EH (cell line): Measurements from ENCODE around the gene MDM2.
"Not testable (repeated sequence)": the region's sequence is repeated elsewhere in the genome, so short reads cannot be mapped to it uniquely, and the experiment has no call there.

Experiments used
- DNase-seq: peaks from one replicate; pipeline ENCODE4 v3.0.0-alpha.2; 2015; ENCODE audit warnings: low read depth

Gene MDM2

DNA sequence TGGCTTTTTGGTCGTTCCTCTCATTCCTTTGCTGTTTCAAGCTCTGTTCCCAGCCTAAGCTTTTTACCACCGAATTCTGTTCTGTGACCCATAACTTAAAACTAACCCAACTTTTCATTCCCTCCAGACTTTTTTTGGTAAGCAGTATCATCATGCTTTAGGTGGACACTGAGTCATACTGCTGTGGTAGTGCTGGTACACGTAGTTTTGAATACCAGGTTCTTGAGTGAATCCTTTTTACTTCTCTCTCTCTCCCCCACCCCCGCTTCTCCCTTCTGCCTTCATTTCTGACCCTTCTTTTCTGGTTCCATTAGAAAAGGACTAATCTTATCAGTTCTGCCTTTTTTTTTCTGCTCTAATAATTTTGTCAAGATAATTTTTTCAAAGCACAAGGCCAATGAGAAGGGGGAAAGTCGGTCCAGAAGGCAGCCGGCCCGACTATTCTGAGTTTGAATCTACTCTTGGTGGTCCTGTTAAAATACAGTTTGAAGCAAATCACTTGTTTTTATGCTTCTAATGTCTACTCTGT, 2.3 kb upstream of the MDM2 start:
- DNase-seq = peak; percentile 28

DNA sequence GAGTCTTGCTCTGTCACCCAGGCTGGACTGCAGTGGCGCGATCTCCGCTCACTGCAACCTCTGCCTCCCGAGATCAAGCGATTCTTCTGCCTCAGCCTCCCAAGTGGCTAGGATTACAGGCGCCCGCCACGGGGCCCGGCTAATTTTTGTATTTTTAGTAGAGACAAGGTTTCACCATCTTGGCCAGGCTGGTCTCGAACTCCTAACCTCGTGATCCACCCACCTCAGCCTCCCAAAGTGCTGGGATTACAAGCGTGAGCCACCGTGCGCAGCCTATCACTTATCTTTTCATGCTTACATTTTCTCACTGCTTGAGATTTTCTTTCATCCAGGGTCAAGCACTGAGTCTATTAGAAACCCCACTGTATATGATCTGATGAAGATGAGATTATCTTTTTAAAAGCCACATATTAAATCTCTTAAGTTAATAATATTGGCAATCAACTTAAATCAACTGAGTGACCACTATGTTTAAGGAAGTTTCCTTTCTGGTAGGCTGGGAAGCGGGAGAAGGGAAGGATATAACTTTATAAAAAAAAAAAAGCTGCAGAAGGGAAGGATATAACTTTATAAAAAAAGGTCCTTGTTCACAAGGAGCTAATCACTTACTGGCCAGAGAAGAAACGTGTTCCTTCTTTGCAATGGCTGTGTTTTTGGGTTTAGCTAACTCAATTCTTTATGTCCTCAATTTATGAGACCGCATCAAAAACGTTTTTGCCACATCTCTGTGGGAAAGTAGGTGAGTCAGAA, 1.3 kb upstream of the MDM2 start:
- no peak for DNase-seq

- not testable (repeated sequence) for DNase-seq
Observed at GRCh38 chr12:68807274-68807575, 752 bp upstream of the MDM2 start.

DNA sequence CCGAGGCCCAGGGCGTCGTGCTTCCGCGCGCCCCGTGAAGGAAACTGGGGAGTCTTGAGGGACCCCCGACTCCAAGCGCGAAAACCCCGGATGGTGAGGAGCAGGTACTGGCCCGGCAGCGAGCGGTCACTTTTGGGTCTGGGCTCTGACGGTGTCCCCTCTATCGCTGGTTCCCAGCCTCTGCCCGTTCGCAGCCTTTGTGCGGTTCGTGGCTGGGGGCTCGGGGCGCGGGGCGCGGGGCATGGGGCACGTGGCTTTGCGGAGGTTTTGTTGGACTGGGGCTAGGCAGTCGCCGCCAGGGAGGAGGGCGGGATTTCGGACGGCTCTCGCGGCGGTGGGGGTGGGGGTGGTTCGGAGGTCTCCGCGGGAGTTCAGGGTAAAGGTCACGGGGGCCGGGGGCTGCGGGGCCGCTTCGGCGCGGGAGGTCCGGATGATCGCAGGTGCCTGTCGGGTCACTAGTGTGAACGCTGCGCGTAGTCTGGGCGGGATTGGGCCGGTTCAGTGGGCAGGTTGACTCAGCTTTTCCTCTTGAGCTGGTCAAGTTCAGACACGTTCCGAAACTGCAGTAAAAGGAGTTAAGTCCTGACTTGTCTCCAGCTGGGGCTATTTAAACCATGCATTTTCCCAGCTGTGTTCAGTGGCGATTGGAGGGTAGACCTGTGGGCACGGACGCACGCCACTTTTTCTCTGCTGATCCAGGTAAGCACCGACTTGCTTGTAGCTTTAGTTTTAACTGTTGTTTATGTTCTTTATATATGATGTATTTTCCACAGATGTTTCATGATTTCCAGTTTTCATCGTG, 612 bp downstream of the MDM2 start:
- DNase-seq = peak; percentile 93

DNA sequence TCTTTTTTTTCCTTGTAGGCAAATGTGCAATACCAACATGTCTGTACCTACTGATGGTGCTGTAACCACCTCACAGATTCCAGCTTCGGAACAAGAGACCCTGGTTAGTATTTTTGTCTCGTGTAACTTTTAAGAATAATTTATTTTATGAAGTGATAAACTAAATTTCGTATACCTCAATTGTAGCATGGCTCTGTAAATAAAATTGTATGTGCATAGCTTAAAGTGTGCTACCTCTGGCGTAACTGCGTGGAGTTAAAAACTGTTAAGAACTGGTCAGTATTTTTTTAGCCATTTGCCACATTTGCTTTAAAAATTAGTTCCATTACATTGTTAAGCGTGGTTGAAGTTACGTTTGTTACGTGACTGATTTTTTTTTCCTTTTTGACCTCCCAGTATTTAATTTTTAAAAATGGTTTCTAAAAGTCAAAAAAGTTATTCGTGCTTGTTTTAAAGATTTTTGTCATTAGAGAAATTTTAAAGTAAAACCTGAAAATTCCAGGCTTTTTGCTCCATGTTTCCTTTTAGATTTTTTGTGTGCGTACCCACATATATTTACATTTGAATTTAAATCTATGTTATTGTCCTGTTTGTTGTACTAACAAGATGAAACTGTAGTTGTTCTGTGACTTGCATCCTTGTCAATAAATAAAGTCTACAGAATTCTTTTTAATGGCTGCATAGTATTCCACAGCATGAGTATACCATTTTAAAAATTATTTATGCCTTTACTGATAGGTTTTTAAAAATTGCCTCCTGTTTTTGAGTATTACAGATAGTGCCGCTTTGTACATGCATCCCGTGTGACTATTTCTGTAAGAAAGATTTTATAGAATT, 1.4 kb downstream of the MDM2 start:
- DNase-seq = no peak

- DNase-seq = not testable (repeated sequence)
Observed at GRCh38 chr12:68810027-68810389, 2.0 kb downstream of the MDM2 start.

- not testable (repeated sequence) for DNase-seq
Observed at GRCh38 chr12:68811573-68811972, 3.6 kb downstream of the MDM2 start.

DNA sequence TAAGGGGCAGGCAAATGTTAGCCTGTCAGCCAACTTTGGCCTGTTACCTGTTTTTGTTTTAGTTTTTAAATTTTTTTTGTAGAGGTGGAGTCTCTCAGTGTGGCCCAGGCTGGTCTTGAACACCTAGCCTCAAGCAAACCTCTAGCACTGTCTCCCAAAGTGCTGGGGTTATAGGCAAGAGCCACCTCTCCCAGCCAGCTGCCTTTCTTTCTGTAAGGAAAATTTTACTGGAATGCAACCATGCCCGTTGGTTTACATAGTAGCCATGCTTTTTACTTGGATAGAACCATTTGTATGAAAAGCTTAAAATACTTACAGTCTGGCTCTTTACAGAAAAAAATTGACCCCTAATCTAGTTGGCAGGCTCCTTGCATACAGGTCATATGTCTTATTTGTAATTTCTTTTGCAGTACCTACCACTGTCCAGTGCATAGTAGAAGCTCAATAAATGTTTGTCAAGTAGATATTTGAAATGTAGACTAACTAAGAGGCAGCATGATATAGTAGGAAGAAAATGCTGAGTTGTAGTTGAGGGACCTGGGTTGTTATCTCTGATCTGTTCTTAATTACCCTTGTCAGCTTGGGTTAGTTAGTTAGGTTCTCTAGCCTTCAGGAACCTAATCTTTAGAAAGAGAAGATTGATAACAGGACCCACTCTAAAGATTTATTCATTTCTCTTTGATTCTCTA, 4.7 kb downstream of the MDM2 start:
- DNase-seq = no peak

GRCh38 chr12:68813242-68813593, 5.2 kb downstream of the MDM2 start:
- DNase-seq = no peak

DNA sequence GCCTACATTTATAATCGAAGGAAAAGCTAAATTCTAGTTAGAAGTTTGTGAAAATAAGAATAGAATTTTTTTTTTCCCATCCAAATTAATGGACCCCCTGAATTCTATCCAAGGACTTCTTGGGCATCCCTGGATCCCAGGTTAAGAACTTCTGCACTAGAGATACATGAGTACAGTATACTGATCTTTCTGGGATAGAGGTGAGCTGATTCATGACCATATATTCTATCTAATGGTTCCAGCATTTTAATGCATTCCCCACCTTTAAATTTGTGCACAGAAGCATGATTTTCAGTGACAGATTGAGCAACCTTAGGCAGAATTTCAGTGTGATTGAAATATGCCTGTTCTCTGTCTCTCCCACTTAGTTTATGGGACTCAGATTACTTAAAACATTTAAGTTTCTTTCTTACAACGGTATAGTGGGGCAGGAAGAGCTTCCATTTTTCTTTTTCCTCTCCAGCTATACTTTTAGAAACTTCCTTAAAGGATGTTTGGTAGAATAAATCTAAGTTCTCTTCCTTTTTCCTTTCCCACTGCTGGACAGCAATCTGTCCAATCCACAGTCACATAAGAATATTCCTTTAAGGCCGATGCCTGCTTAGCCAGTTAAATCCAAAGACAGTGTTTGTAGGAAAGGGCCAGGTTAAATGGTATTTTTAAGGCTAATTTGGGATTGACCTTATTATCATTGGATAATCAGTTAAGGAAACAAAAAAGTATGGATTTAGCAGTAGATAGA, 6.7 kb downstream of the MDM2 start:
- no peak for DNase-seq

- no peak for DNase-seq
Observed at GRCh38 chr12:68815232-68815927, 7.4 kb downstream of the MDM2 start.

GRCh38 chr12:68815928-68816800, 8.2 kb downstream of the MDM2 start:
- DNase-seq = no peak

DNA sequence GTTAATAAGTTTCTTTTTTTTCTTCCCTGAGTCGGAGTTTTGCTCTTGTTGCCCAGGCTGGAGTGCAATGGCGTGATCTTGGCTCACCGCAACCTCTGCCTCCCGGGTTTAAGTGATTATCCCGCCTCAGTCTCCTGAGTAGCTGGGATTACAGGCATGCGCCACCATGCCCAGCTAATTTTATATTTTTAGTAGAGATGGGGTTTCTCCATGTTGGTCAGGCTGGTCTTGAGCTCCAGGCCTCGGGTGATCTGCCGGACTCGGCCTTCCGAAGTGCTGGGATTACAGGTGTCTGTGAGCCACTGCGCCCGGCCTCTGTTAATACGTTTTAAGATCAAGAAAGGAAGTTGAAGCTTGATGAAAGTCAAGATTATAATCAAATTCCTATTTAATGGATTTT, 11.5 kb downstream of the MDM2 start:
- not testable (repeated sequence) for DNase-seq

DNA sequence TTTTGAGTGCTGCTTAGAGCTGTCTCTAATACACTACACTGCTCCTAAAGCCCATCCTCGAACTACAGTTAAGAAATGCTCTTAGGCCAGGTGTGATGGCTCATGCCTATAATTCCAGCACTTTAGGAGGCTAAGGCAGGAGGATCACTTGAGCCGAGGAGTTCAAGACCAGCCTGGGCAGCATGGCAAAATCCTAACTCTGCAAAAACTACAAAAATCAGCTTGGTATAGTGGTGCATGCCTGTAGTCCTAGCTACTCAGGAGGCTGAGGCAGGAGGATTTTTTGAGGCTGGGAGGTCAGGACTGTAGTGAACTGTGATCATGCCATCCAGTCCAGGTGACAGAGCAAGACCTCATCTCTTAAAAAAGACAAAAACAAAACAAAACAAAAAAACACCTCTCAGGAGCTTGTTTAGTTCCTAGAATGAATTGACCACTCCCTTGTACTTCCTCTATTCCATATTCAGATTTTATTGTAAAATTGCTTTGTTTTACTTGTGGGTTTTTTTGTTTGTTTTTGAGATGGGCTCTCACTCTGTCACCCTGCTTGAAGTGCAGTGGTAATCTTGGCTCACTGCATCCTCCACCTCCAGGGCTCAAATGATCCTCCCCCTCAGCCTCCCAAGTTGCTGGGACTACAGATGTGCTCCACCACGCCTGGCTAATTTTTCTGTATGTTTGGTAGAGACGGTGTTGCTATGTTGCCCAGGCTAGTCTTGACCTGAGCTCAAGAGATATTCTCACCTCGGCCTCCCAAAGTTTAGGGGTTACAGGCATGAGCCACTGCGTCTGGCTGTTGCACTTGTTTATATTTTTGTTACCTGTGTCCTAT, 13.6 kb downstream of the MDM2 start:
- no peak for DNase-seq

DNA sequence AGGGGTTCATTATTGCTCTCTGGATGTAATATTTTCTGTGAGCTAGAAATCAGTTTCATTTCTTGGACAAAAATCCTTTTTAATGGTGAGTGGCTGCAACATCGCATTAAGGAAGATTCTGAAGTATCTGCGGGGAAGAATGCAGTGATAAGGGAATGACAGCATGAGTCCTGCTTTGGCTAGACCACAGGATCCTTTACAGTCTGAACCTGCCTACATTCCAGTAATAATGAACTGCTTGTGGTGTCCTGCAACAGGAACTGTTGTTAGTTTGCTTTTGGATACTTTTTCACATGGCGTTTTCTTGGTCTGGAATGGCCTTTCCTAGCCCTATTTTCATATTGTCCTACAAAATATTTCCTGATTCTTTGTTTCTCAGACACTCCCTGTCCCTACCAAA, 15.7 kb downstream of the MDM2 start:
- peak; percentile 48 for DNase-seq

DNA sequence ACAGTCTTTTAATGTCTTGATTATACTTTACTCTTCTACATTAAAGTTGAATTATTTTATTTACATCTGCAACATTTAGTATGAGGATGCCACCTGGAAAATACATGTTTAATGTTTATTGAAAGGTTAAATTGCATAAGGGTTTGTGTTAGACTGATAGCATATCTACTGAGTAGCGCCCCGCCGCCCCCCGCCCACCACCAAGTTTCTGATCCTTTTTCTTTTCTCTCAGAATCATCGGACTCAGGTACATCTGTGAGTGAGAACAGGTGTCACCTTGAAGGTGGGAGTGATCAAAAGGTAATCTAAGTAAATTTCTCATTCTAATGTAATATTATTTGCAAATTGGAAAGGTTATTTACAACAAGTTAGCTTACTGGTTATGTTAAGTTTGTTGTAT, 16.2 kb downstream of the MDM2 start:
- DNase-seq = no peak

DNA sequence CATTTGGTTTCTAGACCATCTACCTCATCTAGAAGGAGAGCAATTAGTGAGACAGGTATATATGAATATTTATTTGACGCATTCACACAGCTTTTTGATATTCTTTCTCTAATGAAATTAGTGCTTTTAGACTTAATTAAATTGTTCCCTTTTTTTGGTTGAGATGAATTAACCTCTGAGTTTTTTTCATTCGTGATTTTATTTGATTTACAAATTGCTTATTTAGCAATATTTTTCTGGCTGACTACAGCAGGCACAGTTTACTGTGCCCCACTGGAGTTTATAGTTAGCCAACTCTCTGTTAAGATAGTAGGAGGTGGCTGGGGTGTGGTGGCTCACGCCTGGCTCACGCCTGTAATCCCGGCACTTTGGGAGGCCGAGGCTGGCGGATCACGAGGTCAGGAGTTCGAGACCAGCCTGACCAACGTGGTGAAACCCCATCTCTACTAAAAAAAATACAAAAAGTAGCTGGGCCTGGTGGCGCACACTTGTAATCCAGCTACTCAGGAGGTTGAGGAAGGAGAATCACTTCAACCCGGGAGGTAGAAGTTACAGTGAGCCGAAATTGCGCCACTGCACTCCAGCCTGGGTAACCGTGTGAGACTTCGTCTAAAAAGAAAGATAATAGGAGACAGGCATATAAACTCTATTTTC, 16.7 kb downstream of the MDM2 start:
- DNase-seq = no peak

DNA sequence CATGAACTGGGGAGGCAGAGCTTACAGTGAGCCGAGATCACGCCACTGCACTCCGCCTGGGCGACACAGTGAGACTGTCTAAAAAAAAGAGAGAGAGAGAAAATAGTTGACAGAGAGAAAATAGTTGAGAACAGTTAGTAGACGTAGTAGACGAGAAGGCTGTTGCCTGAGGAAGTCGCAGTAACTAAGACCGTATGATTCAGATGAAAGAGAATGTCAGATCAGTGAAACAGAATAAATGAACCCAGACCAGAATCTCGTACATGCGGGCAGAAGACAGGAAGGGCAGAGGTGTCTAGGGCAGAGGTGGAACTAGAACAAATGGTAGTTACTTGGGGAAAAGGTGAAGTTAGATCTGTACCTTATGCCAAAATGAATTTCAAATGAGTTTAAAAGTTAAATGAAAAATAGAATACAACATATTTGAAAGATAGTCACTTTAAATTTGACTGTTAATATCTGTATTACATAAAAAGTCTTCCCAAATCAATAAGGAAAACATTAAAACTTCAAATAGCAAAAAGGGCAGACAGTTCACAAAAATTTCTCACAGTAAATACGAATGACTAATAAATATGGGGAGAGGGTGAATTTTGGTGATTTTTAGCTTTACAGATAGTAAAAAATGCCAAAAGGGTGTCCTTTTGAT, 17.7 kb downstream of the MDM2 start:
- DNase-seq = no peak
